SKM-1 (cell line): ENCODE measurements around the gene ELOVL6.

ENCODE experiments used
- DNase-seq: peaks from one replicate; lab custom pipeline; 2025; ENCODE audit not compliant: unreplicated experiment; lab: John Stamatoyannopoulos, UW

The ELOVL6 gene

DNA sequence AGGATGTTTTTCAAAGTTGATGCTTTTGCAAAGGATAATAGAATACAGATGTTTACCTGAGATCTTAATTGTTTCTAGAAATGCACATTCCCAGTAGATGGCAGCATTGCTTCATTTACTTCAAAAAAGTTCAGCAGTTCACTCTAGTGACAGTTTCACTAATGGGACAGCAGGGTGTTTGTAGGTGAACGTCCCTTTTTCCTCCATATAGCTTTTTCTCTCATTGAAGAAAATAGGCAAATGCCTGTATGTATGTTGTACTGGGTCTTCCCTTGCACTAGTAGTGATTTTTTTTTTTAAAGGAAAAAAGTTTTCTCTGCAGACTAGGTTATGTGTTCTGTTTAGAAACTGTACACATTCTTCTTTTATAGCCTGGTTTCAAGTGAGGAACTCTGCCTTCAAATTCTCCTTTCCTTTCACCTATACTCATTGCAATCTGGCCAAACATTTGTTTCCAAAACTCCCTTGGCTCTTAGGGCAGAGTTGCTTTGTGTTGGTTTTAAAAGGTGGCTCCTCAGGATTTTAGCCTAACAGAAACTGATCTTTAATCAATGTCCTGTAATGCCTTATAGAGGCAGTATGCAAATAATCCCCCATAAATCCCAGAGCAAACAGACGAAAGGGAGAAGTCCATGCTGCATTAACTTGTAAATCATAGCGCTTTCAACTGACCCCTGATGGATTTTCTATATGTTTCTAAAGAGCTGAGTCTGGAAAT, 199.4 kb downstream of the ELOVL6 start:
- DNase-seq, result peak; percentile 51

DNA sequence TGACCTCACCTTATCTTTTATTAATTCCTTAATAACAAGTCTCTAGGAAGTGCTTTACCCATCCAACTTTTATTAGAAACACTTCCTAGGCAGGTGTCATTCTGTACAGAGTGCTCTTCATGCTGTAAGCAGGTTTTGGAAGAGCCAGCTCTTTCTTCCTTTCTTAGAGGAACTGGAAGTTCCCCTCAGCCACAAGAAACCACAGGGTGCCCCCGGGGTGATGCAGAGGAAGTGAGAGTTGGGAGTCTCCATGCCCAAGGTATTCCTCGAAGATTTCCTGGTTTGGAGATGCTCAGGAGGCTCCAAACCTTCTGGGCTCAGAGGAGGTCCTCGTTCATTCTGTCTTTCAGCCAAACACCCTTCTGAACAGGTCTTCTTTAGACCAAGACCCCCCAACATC, 201.9 kb downstream of the ELOVL6 start:
- no peak for DNase-seq
